DND-41 (cell line): ENCODE measurements around the gene SIRPB2.

Experiments
- ATAC-seq: fragments of 200-7000 bp; cut with Tn5 transposase; 3 replicates; pipeline ENCODE4 v1.9.1; 2021; ENCODE audit warnings: low read depth; ENCODE audit not compliant: insufficient read depth
- DNase-seq: peaks from one replicate; pipeline ENCODE4 v3.0.0-alpha.2; 2020
- H2AFZ ChIP-seq: 2 replicates; pipeline ENCODE4 v1.6.0; 2012; ENCODE audit warnings: low read depth, low read length
- H3K27ac ChIP-seq: 2 replicates; pipeline ENCODE4 v1.5.1; 2012; ENCODE audit warnings: low read length, inconsistent platforms
- H3K27me3 ChIP-seq: fragments of 200-600 bp; sonication (generic); 2 replicates; pipeline ENCODE4 v1.6.0; 2012; ENCODE audit warnings: low read length, mild to moderate bottlenecking, inconsistent platforms; ENCODE audit not compliant: insufficient read depth, poor library complexity
- H3K36me3 ChIP-seq: 2 replicates; pipeline ENCODE4 v1.5.1; 2012; ENCODE audit warnings: low read length, inconsistent platforms; ENCODE audit not compliant: insufficient read depth
- H3K4me1 ChIP-seq: 2 replicates; pipeline ENCODE4 v1.5.1; 2012; ENCODE audit warnings: mild to moderate bottlenecking, low read length; ENCODE audit not compliant: insufficient read depth
- H3K4me2 ChIP-seq: 2 replicates; pipeline ENCODE4 v1.6.0; 2012; ENCODE audit warnings: mild to moderate bottlenecking, moderate library complexity, low read length, inconsistent platforms; ENCODE audit not compliant: insufficient read depth
- H3K4me3 ChIP-seq, 2 experiments: fragments of 200-600 bp in 1 of 2; shearing (Covaris generic) in 1 of 2; 2 replicates each; pipeline ENCODE4 v1.5.1; 2012 to 2016; ENCODE audit warnings: inconsistent platforms in 2 of 2, low read length in 2 of 2, mild to moderate bottlenecking in 2 of 2, low read depth in 1 of 2, moderate library complexity in 1 of 2
- H3K79me2 ChIP-seq: 2 replicates; pipeline ENCODE4 v1.6.0; 2012; ENCODE audit warnings: low read length, inconsistent platforms; ENCODE audit not compliant: insufficient read depth
- H3K9ac ChIP-seq: 2 replicates; pipeline ENCODE4 v1.6.0; 2012; ENCODE audit warnings: low read depth, mild to moderate bottlenecking, inconsistent platforms, low read length, moderate library complexity
- H3K9me3 ChIP-seq: 2 replicates; pipeline ENCODE4 v1.5.1; 2012; ENCODE audit warnings: low read length, moderate library complexity, mild to moderate bottlenecking, inconsistent platforms; ENCODE audit not compliant: insufficient read depth, severe bottlenecking
- H4K20me1 ChIP-seq: 2 replicates; pipeline ENCODE4 v1.6.0; 2012; ENCODE audit warnings: low read length; ENCODE audit not compliant: insufficient read depth
- CTCF ChIP-seq: IDR thresholded peaks from 2 replicates; pipeline ENCODE4 v1.5.1; 2012; ENCODE audit warnings: borderline replicate concordance, low read length, moderate library complexity, mild to moderate bottlenecking; ENCODE audit not compliant: poor library complexity, severe bottlenecking; ENCODE audit errors: extremely low read depth
- EZH2 ChIP-seq: IDR thresholded peaks from 3 replicates; pipeline ENCODE4 v1.6.1; 2012; ENCODE audit warnings: borderline replicate concordance, low read depth, mild to moderate bottlenecking, moderate library complexity, low read length, inconsistent platforms; ENCODE audit not compliant: severe bottlenecking

SIRPB2 gene

GRCh38 chr20:1430004-1430451 lies 61.2 kb downstream of the SIRPB2 start:
- Histone ChIP-seq H4K20me1 (no peaks in the 10 kb centered on the region; the same call in 1 of the 2 replicates), H3K4me2 (no peak overlapping the region), H3K27me3 (no peaks in the 10 kb centered on the region), H3K27ac (no peak overlapping the region), H3K4me1 (peaks cover 19% of the 10 kb centered on the region), H2AFZ (no peak overlapping the region), H3K9ac (no peak overlapping the region), H3K79me2 (no peaks in the 10 kb centered on the region), H3K36me3 (no peaks in the 10 kb centered on the region), H3K4me3 (no peak overlapping the region), H3K9me3 (no peaks in the 10 kb centered on the region)
- DNase-seq (no peak), ATAC-seq (no peak)
- no peak for TF ChIP-seq CTCF
- no peak for TF ChIP-seq EZH2

- Histone ChIP-seq H3K9ac (no peak overlapping the region), H3K9me3 (no peaks in the 10 kb centered on the region), H3K27ac (no peak overlapping the region), H3K4me2 (no peak overlapping the region), H3K4me1 (peaks cover 11% of the 10 kb centered on the region), H3K27me3 (no peaks in the 10 kb centered on the region), H3K79me2 (no peaks in the 10 kb centered on the region), H4K20me1 (no peaks in the 10 kb centered on the region), H2AFZ (no peak overlapping the region), H3K4me3 (no peak overlapping the region), H3K36me3 (no peaks in the 10 kb centered on the region)
- no peak for DNase-seq
- TF ChIP-seq EZH2 (no peak), CTCF (no peak)
- ATAC-seq = no peak
These were observed 62.0 kb downstream of the SIRPB2 start for GRCh38 chr20:1429143-1429728.

- 0 out of 3 replicates have a peak, but pooled peaks have one; percentile 42 for ATAC-seq
These were observed 63.7 kb downstream of the SIRPB2 start for GRCh38 chr20:1427457-1428054.

More at GRCh38 chr20:1427457-1428054, 63.7 kb downstream of the SIRPB2 start:
- Histone ChIP-seq H3K4me3 (no peak overlapping the region), H3K79me2 (no peaks in the 10 kb centered on the region), H3K4me1 (peaks cover 3% of the 10 kb centered on the region), H4K20me1 (no peaks in the 10 kb centered on the region), H3K9ac (no peak overlapping the region), H3K9me3 (no peaks in the 10 kb centered on the region), H3K27me3 (no peaks in the 10 kb centered on the region), H3K27ac (no peak overlapping the region), H2AFZ (no peak overlapping the region), H3K4me2 (no peak overlapping the region), H3K36me3 (no peaks in the 10 kb centered on the region)
- DNase-seq = no peak
- TF ChIP-seq CTCF (no peak), EZH2 (no peak)
